Measurements from ENCODE around the gene CHKA. TPM values are rescaled to one million over a fixed set of nuclear protein-coding genes. Genes with fewer than 3 reads are reported as not detected.

The CHKA gene
- total RNA-seq, 1 experiment from 2014 or later, result 63.0 TPM

DNA sequence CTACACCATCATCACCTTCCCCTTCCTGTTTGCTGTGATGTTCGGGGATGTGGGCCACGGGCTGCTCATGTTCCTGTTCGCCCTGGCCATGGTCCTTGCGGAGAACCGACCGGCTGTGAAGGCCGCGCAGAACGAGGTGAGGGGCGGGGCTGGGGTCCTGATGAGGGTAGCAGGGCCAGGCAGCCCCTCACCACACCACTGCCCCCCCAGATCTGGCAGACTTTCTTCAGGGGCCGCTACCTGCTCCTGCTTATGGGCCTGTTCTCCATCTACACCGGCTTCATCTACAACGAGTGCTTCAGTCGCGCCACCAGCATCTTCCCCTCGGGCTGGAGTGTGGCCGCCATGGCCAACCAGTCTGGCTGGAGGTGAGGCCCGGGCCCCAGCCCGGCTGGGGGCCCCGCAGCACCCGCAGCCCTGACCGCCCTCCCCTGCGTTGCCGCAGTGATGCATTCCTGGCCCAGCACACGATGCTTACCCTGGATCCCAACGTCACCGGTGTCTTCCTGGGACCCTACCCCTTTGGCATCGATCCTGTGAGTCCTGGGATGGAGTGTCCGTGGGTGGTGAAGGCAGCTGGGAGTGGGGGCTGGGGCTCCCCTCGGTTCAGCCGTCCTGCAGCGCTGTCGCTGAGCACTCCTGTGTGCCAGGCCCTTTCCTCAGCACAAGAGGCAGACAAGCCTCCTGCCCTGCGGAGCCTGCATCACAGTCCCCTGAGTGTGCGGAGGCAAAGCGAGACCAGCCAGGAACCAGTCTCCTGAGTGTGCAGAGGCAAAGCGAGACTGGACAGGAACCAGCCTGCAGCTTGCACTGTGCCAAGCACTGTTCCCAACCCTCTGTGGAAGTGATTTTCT is 73.5 kb downstream of the CHKA start:
- Histone ChIP-seq H3T11ph (ENCODE audit: low read length) (no peak overlapping the region), H4K5ac (ENCODE audit: insufficient read length, low read depth, low read length) (no peak overlapping the region), H3K18ac (ENCODE audit: insufficient read length, low read depth, low read length) (no peak overlapping the region), H3K23ac (ENCODE audit: insufficient read length, low read depth, low read length) (no peak overlapping the region), H3K56ac (ENCODE audit: insufficient read length, low read depth, low read length) (no peak overlapping the region), H3K79me1 (ENCODE audit: insufficient read depth, low read depth, low read length, poor library complexity, severe bottlenecking) (no peaks in the 10 kb centered on the region), H4K91ac (ENCODE audit: insufficient read length, low read depth, low read length) (no peak overlapping the region), H3K23me2 (ENCODE audit: insufficient read length, low read depth, low read length, poor library complexity, severe bottlenecking) (no peaks in the 10 kb centered on the region), H3K4ac (ENCODE audit: low read depth, low read length) (no peak overlapping the region), H3K27ac (ENCODE audit: insufficient read length, low read depth, low read length) (no peak overlapping the region), H2BK5ac (ENCODE audit: insufficient read length, low read length) (no peak overlapping the region), H2BK15ac (ENCODE audit: low read depth, low read length) (no peak overlapping the region), H3K27me3 (ENCODE audit: insufficient read depth, low read length) (no peaks in the 10 kb centered on the region), H2BK12ac (ENCODE audit: insufficient read length, low read depth, low read length) (no peak overlapping the region), H4K20me1 (ENCODE audit: control insufficient read depth, insufficient read depth, insufficient read length) (peaks cover 2% of the 10 kb centered on the region), H2BK20ac (ENCODE audit: low read depth, low read length, poor library complexity, severe bottlenecking) (no peak overlapping the region), H2AK5ac (ENCODE audit: insufficient read length, low read length) (no peak overlapping the region), H3K14ac (ENCODE audit: insufficient read depth, low read length) (no peak overlapping the region), H3K4me1 (ENCODE audit: insufficient read depth, low read length) (no peaks in the 10 kb centered on the region), H3K79me2 (ENCODE audit: insufficient read depth, low read length) (no peaks in the 10 kb centered on the region), H3K4me2 (ENCODE audit: insufficient read depth, insufficient read length, low read length) (no peak overlapping the region), H2BK120ac (ENCODE audit: low read depth, low read length, poor library complexity, severe bottlenecking) (no peak overlapping the region), H2AFZ (ENCODE audit: low read length) (no peak overlapping the region), H3K9ac (ENCODE audit: extremely low read depth, insufficient read length, low read length) (no peak overlapping the region), H3K9me3 (ENCODE audit: control insufficient read depth, low read depth, low read length) (no peaks in the 10 kb centered on the region), H4K8ac (replicated peaks; ENCODE audit: insufficient read length, low read depth, low read length) (no peak overlapping the region)
- TF ChIP-seq, protein P1, sequence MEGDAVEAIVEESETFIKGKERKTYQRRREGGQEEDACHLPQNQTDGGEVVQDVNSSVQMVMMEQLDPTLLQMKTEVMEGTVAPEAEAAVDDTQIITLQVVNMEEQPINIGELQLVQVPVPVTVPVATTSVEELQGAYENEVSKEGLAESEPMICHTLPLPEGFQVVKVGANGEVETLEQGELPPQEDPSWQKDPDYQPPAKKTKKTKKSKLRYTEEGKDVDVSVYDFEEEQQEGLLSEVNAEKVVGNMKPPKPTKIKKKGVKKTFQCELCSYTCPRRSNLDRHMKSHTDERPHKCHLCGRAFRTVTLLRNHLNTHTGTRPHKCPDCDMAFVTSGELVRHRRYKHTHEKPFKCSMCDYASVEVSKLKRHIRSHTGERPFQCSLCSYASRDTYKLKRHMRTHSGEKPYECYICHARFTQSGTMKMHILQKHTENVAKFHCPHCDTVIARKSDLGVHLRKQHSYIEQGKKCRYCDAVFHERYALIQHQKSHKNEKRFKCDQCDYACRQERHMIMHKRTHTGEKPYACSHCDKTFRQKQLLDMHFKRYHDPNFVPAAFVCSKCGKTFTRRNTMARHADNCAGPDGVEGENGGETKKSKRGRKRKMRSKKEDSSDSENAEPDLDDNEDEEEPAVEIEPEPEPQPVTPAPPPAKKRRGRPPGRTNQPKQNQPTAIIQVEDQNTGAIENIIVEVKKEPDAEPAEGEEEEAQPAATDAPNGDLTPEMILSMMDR (conservative IDR thresholded peaks at IDR 0.05), result no peak
- Mint-ChIP-seq H3K27ac (no peak overlapping the region), H3K36me3 (ENCODE audit: insufficient read depth in 1 of 3, low read depth in 3 of 3) (peaks cover 0 to 11% (median 0%) of the 10 kb centered on the region in 3 experiments; a peak in 3 of 7 replicates), H3K27me3 (ENCODE audit: low read depth) (no peaks in the 10 kb centered on the region; the same call in 1 of the 2 replicates), H3K4me3 (no peak overlapping the region), H3K4me1 (peaks cover 6 to 11% of the 10 kb centered on the region in 2 experiments), H3K9me3 (no peaks in the 10 kb centered on the region)
- no peak for DNase-seq
- WGBS (ENCODE audit: extremely low coverage, insufficient read length, low lambda C conversion rate), result no CpG with 5 or more reads among the region's 37 CpGs

Data from H9 (cell line).